Tibial nerve (tissue), 4 donors: ENCODE results near the gene SH2D3A.

ENCODE experiments used
- EP300 ChIP-seq, 2 donors: sonication (generic); formaldehyde crosslinking; IDR thresholded peaks; one replicate each; pipeline ENCODE4 v1.6.1; 2017; ENCODE audit warnings: antibody characterized with exemption in 2 of 2, mild to moderate bottlenecking in 1 of 2
- POLR2A ChIP-seq, 2 donors: fragments of 450-650 bp; IDR thresholded peaks; one replicate each; pipeline ENCODE4 v1.6.1; 2017; ENCODE audit warnings: antibody characterized with exemption in 2 of 2, mild to moderate bottlenecking in 2 of 2, moderate library complexity in 2 of 2
- TF ChIP-seq, protein P1 (sequence below), 5 experiments: fragments of 200-600 bp in 3 of 5; fragments of 450-650 bp in 2 of 5; sonication (generic) in 3 of 5; IDR thresholded peaks; one replicate each; pipeline ENCODE4 v1.5.1; 2016 to 2019; ENCODE audit warnings: antibody characterized with exemption in 5 of 5, mild to moderate bottlenecking in 3 of 5, moderate library complexity in 2 of 5

DNA sequence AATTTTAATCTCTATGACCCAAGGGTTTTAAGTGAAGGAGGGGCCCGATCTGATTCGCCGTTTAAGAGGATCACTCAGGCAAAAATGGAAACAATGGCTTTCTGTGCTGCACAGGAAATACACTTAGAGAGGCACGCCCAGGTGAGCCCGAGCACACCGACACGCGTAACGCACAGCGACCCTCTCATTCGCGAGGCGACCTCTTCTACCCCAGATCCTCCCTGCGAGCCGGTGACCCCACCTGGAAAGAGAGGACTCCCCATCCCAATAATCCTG, 216 bp downstream of the SH2D3A start:
- TF ChIP-seq, protein P1, sequence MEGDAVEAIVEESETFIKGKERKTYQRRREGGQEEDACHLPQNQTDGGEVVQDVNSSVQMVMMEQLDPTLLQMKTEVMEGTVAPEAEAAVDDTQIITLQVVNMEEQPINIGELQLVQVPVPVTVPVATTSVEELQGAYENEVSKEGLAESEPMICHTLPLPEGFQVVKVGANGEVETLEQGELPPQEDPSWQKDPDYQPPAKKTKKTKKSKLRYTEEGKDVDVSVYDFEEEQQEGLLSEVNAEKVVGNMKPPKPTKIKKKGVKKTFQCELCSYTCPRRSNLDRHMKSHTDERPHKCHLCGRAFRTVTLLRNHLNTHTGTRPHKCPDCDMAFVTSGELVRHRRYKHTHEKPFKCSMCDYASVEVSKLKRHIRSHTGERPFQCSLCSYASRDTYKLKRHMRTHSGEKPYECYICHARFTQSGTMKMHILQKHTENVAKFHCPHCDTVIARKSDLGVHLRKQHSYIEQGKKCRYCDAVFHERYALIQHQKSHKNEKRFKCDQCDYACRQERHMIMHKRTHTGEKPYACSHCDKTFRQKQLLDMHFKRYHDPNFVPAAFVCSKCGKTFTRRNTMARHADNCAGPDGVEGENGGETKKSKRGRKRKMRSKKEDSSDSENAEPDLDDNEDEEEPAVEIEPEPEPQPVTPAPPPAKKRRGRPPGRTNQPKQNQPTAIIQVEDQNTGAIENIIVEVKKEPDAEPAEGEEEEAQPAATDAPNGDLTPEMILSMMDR (IDR thresholded peaks at IDR 0.05): no peak
- TF ChIP-seq POLR2A (IDR thresholded peaks at IDR 0.05) (no peak), EP300 (IDR thresholded peaks at IDR 0.05) (no peak)
